ENCODE results near the gene KLHL40. TPM values are rescaled to one million over a fixed set of nuclear protein-coding genes. Genes with fewer than 3 reads are reported as not detected.

KLHL40 gene
- total and polyA plus RNA-seq, 3 experiments from 2014 or later = not detected

DNA sequence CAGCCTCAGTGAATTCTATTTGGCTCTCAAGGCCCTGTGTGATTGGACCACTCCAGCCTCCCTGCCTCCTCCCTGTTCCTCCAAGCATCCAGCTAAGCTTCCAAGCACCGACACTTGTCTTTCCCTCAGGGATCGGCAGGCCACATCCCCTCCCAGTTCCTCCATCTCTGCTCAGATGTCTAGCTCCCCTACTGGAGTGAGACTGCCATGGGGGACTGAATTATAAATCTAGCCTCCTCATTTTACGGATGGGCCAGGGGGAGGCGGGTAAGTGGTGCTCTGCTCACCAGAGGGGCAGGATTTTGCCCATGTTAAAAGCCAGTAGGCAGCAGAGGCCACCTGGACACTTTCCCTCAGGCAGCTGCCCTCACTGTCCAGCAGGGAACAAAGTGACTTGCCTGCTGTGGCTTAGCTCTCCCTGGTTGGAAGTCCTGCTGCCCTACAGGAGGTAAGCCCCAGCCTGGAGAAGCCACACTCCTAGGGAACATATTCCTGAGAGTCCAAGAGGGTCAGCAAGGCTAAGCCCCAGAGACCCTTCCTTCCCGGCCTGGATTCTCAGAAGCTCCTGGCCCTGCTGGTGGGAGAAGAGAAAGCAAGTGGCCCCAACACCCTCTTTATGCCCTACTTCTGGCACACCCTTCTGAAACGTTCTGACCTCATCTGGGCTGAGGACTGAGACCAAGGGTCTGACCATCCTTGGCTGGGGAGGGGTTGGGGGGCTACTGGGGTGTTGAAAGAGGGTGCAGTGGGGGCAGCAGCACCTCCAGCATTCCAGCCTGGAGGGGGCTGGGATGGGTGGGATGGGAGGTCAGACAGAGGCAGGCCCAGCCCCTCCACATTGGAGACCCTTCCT, 26.4 kb downstream of the KLHL40 start:
- Histone ChIP-seq H3K4me3 (ENCODE audit: low read length) (no peak overlapping the region), H3K4me1 (ENCODE audit: insufficient read depth, low read length) (no peaks in the 10 kb centered on the region), H3K27ac (ENCODE audit: low read depth, low read length) (no peak overlapping the region), H3K9me3 (ENCODE audit: low read length) (no peaks in the 10 kb centered on the region), H3K36me3 (ENCODE audit: insufficient read depth, low read length) (no peaks in the 10 kb centered on the region), H3K27me3 (ENCODE audit: insufficient read depth, low read length, poor library complexity, severe bottlenecking) (no peaks in the 10 kb centered on the region)
- Mint-ChIP-seq H3K9me3 (no peaks in the 10 kb centered on the region), H3K27ac (no peak overlapping the region), H3K27me3 (peaks cover 9 to 11% of the 10 kb centered on the region in 2 donors), H3K4me1 (no peaks in the 10 kb centered on the region), H3K36me3 (no peaks in the 10 kb centered on the region), H3K4me3 (peak overlapping the region in 1 of 7 donors; percentile 32)
- CTCF ChIA-PET = no interaction called here
- POLR2A ChIA-PET = no interaction called here
- no peak for DNase-seq

DNA sequence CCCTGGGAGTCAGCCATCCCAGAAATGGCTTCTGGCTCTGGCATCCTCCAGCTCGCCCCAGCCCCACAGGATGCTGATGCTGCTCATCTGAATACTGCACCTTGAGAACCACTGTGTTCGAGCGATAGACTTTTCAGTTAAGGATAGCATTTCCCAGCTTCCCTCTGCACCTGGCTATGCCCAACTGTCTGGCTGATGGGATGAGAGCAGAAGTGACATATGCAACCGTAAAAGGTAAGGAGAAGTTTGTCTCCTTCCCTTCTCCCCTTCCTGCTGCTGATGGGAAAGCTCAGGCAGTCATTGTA, 27.0 kb downstream of the KLHL40 start:
- CTCF ChIA-PET = no interaction called here
- no peak for DNase-seq

GRCh38 chr3:42712688-42713372, 27.5 kb downstream of the KLHL40 start:
- Histone ChIP-seq H3K4me1 (ENCODE audit: insufficient read depth, low read length) (no peaks in the 10 kb centered on the region), H3K36me3 (ENCODE audit: insufficient read depth, low read length) (no peaks in the 10 kb centered on the region), H3K9me3 (ENCODE audit: low read length) (no peaks in the 10 kb centered on the region), H3K4me3 (ENCODE audit: low read length) (no peak overlapping the region), H3K27me3 (ENCODE audit: insufficient read depth, low read length, poor library complexity, severe bottlenecking) (no peaks in the 10 kb centered on the region), H3K27ac (ENCODE audit: low read depth, low read length) (no peak overlapping the region)
- DNase-seq = no peak
- no peaks in the 10 kb centered on the region for H3K4me1 Mint-ChIP-seq
- no peak overlapping the region for H3K27ac Mint-ChIP-seq
- H3K9me3 Mint-ChIP-seq = no peaks in the 10 kb centered on the region
- ChIA-PET CTCF (no interaction called here), POLR2A (no interaction called here)
- no peaks in the 10 kb centered on the region for H3K36me3 Mint-ChIP-seq
- no peak overlapping the region for H3K4me3 Mint-ChIP-seq
- peaks cover 6 to 11% of the 10 kb centered on the region in 2 donors for H3K27me3 Mint-ChIP-seq

More for the DNA sequence above, 27.0 kb downstream of the KLHL40 start:
- H3K27ac Mint-ChIP-seq = no peak overlapping the region
- no peaks in the 10 kb centered on the region for H3K4me1 ChIP-seq (ENCODE audit: insufficient read depth, low read length)
- H3K4me3 Mint-ChIP-seq = no peak overlapping the region
- H3K36me3 ChIP-seq (ENCODE audit: insufficient read depth, low read length) = no peaks in the 10 kb centered on the region
- no peaks in the 10 kb centered on the region for H3K9me3 ChIP-seq (ENCODE audit: low read length)
- no peaks in the 10 kb centered on the region for H3K4me1 Mint-ChIP-seq
- H3K27ac ChIP-seq (ENCODE audit: low read depth, low read length) = no peak overlapping the region
- H3K27me3 ChIP-seq (ENCODE audit: insufficient read depth, low read length, poor library complexity, severe bottlenecking) = no peaks in the 10 kb centered on the region
- no peaks in the 10 kb centered on the region for H3K9me3 Mint-ChIP-seq
- no peaks in the 10 kb centered on the region for H3K36me3 Mint-ChIP-seq
- POLR2A ChIA-PET = no interaction called here
- no peak overlapping the region for H3K4me3 ChIP-seq (ENCODE audit: low read length)
- H3K27me3 Mint-ChIP-seq = peaks cover 9 to 11% of the 10 kb centered on the region in 2 donors

- DNase-seq = no peak
- CTCF ChIA-PET = no interaction called here
Measured at GRCh38 chr3:42713747-42714146, 28.4 kb downstream of the KLHL40 start.

DNA sequence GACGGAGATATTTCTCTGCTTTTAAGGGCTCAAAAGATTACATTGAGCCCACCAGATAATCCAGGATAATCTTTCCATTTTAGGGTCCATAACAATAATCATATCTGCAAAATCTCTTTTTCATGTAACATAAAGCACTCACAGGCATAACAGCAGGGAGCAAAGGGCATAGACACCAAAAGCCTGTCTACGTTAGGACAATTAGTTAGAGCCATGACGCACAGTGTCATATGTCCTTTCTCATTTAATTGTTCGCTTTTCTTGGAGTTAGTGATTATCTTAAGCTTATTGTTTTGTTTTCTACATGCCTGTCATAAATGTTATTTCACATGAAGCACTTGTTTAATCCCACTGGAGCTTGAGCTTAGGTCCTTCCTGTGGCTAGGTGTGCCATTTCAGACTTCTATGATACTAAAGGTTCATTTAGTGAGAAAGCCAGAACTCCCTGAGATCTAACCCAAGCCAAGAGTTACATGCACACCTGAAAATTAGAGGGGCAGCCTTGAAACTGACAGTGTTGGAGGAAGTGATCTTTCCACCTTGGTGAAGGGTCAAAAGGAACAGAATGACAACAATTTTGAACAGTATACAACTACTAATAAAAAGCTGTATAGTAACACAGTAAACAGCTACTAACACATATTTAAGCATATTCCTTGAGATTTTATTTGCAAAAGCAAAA, 29.0 kb downstream of the KLHL40 start:
- Mint-ChIP-seq H3K4me1 (no peaks in the 10 kb centered on the region), H3K9me3 (no peaks in the 10 kb centered on the region), H3K27ac (no peak overlapping the region), H3K4me3 (no peak overlapping the region), H3K36me3 (no peaks in the 10 kb centered on the region), H3K27me3 (peaks cover 6 to 8% of the 10 kb centered on the region in 2 donors)
- H3K4me3 ChIP-seq (ENCODE audit: low read length) = no peak overlapping the region
- CTCF ChIA-PET = no interaction called here
- H3K27me3 ChIP-seq (ENCODE audit: insufficient read depth, low read length, poor library complexity, severe bottlenecking) = no peaks in the 10 kb centered on the region
- no peak overlapping the region for H3K27ac ChIP-seq (ENCODE audit: low read depth, low read length)
- H3K36me3 ChIP-seq (ENCODE audit: insufficient read depth, low read length) = no peaks in the 10 kb centered on the region
- H3K4me1 ChIP-seq (ENCODE audit: insufficient read depth, low read length) = no peaks in the 10 kb centered on the region
- no peaks in the 10 kb centered on the region for H3K9me3 ChIP-seq (ENCODE audit: low read length)
- POLR2A ChIA-PET = no interaction called here
- no peak for DNase-seq

More at GRCh38 chr3:42713747-42714146, 28.4 kb downstream of the KLHL40 start:
- H3K9me3 Mint-ChIP-seq = no peaks in the 10 kb centered on the region
- no peaks in the 10 kb centered on the region for H3K36me3 ChIP-seq (ENCODE audit: insufficient read depth, low read length)
- no peak overlapping the region for H3K4me3 Mint-ChIP-seq
- no peak overlapping the region for H3K4me3 ChIP-seq (ENCODE audit: low read length)
- H3K27me3 ChIP-seq (ENCODE audit: insufficient read depth, low read length, poor library complexity, severe bottlenecking) = no peaks in the 10 kb centered on the region
- POLR2A ChIA-PET = no interaction called here
- no peaks in the 10 kb centered on the region for H3K4me1 ChIP-seq (ENCODE audit: insufficient read depth, low read length)
- no peaks in the 10 kb centered on the region for H3K4me1 Mint-ChIP-seq
- H3K27me3 Mint-ChIP-seq = peaks cover 6 to 11% of the 10 kb centered on the region in 2 donors
- no peak overlapping the region for H3K27ac Mint-ChIP-seq
- no peak overlapping the region for H3K27ac ChIP-seq (ENCODE audit: low read depth, low read length)
- no peaks in the 10 kb centered on the region for H3K36me3 Mint-ChIP-seq
- H3K9me3 ChIP-seq (ENCODE audit: low read length) = no peaks in the 10 kb centered on the region

- Histone ChIP-seq H3K27me3 (ENCODE audit: insufficient read depth, low read length, poor library complexity, severe bottlenecking) (no peaks in the 10 kb centered on the region), H3K27ac (ENCODE audit: low read depth, low read length) (no peak overlapping the region), H3K9me3 (ENCODE audit: low read length) (no peaks in the 10 kb centered on the region), H3K4me1 (ENCODE audit: insufficient read depth, low read length) (no peaks in the 10 kb centered on the region), H3K36me3 (ENCODE audit: insufficient read depth, low read length) (no peaks in the 10 kb centered on the region), H3K4me3 (ENCODE audit: low read length) (no peak overlapping the region)
- Mint-ChIP-seq H3K27ac (no peak overlapping the region), H3K4me1 (no peaks in the 10 kb centered on the region), H3K4me3 (no peak overlapping the region), H3K9me3 (no peaks in the 10 kb centered on the region), H3K27me3 (peaks cover 1 to 8% of the 10 kb centered on the region in 2 donors), H3K36me3 (no peaks in the 10 kb centered on the region)
- ChIA-PET CTCF (no interaction called here), POLR2A (no interaction called here)
- no peak for DNase-seq
Measured at GRCh38 chr3:42717306-42717705, 32.0 kb downstream of the KLHL40 start.

GRCh38 chr3:42718338-42718737, 33.0 kb downstream of the KLHL40 start:
- ChIA-PET CTCF (no interaction called here), POLR2A (no interaction called here)

DNA sequence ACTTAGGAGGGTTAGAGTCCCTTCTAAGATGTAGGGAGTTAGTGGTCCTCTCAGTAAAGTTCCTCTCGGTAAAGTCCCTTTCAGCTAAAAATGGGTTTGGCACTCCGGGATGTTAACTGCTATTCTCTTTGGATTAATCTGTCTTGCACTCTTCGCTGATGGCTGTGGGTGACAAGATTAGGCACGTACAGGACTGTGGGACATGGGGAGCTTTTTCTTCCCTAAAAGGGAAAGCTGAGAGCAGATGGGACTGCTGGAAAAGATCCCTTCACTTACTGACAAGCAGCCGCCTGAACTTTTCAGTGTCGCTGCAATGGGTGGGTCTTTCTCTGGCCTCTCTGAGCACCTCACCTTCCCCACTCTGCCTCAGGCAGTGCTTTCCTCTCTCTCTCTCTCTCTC, 33.7 kb downstream of the KLHL40 start:
- POLR2A ChIA-PET = no interaction called here
- CTCF ChIA-PET = no interaction called here
- Histone ChIP-seq H3K4me1 (ENCODE audit: insufficient read depth, low read length) (no peaks in the 10 kb centered on the region), H3K27me3 (ENCODE audit: insufficient read depth, low read length, poor library complexity, severe bottlenecking) (no peaks in the 10 kb centered on the region), H3K9me3 (ENCODE audit: low read length) (no peaks in the 10 kb centered on the region), H3K36me3 (ENCODE audit: insufficient read depth, low read length) (no peaks in the 10 kb centered on the region), H3K4me3 (ENCODE audit: low read length) (no peak overlapping the region), H3K27ac (ENCODE audit: low read depth, low read length) (no peak overlapping the region)
- no peaks in the 10 kb centered on the region for H3K36me3 Mint-ChIP-seq
- H3K9me3 Mint-ChIP-seq = no peaks in the 10 kb centered on the region
- peak overlapping the region in 1 of 8 donors; percentile 31 for H3K27ac Mint-ChIP-seq
- H3K27me3 Mint-ChIP-seq = peaks cover 1 to 10% of the 10 kb centered on the region in 2 donors
- H3K4me3 Mint-ChIP-seq = no peak overlapping the region
- no peak for DNase-seq
- no peaks in the 10 kb centered on the region for H3K4me1 Mint-ChIP-seq

More at GRCh38 chr3:42718338-42718737, 33.0 kb downstream of the KLHL40 start:
- H3K27me3 Mint-ChIP-seq = peaks cover 1 to 10% of the 10 kb centered on the region in 2 donors
- Histone ChIP-seq H3K4me1 (ENCODE audit: insufficient read depth, low read length) (no peaks in the 10 kb centered on the region), H3K4me3 (ENCODE audit: low read length) (no peak overlapping the region), H3K27ac (ENCODE audit: low read depth, low read length) (no peak overlapping the region), H3K36me3 (ENCODE audit: insufficient read depth, low read length) (no peaks in the 10 kb centered on the region), H3K9me3 (ENCODE audit: low read length) (no peaks in the 10 kb centered on the region), H3K27me3 (ENCODE audit: insufficient read depth, low read length, poor library complexity, severe bottlenecking) (no peaks in the 10 kb centered on the region)
- no peak overlapping the region for H3K27ac Mint-ChIP-seq
- no peaks in the 10 kb centered on the region for H3K9me3 Mint-ChIP-seq
- H3K4me3 Mint-ChIP-seq = no peak overlapping the region
- no peak for DNase-seq
- no peaks in the 10 kb centered on the region for H3K4me1 Mint-ChIP-seq
- H3K36me3 Mint-ChIP-seq = no peaks in the 10 kb centered on the region

All from CD8-positive, alpha-beta memory T cell (primary cell).